ENCODE data around the gene STX17. TPM values are rescaled to one million over a fixed set of nuclear protein-coding genes. Genes with fewer than 3 reads are reported as not detected.

STX17 gene
- total and polyA plus RNA-seq, 2 of the 13 experiments (the other 11 are each of a cell fraction or from before 2014, with no cell fraction given): 8.3 to 25.7 TPM

- TF ChIP-seq POLR2G (IDR thresholded peaks at IDR 0.05; ENCODE audit: low read depth, low read length) (peak; percentile 92), E2F5 (CRISPR knock-in tag; conservative IDR thresholded peaks at IDR 0.05) (no peak), ZNF687 (CRISPR knock-in tag; IDR thresholded peaks at IDR 0.05) (peak; percentile 94), KMT2B (CRISPR knock-in tag; IDR thresholded peaks at IDR 0.05) (peak; percentile 84), ZNF296 (CRISPR knock-in tag; conservative IDR thresholded peaks at IDR 0.05) (peak; percentile 33; the same call in 1 of the 2 replicates), CC2D1A (CRISPR knock-in tag; IDR thresholded peaks at IDR 0.05) (no peak), ZBTB37 (CRISPR knock-in tag; IDR thresholded peaks at IDR 0.05) (no peak), CSRNP1 (CRISPR knock-in tag; IDR thresholded peaks at IDR 0.05) (peak; percentile 62), SRSF1 (optimal IDR thresholded peaks at IDR 0.05; ENCODE audit: low read depth, low read length) (peak; percentile 43), HIVEP1 (CRISPR knock-in tag; IDR thresholded peaks at IDR 0.05) (peak; percentile 81), ZBTB38 (CRISPR knock-in tag; IDR thresholded peaks at IDR 0.05) (no peak), FOXK1 (CRISPR knock-in tag; IDR thresholded peaks at IDR 0.05; ENCODE audit: borderline replicate concordance, low read depth) (no peak; the same call in 1 of the 2 replicates), ZNF18 (CRISPR knock-in tag; IDR thresholded peaks at IDR 0.05; ENCODE audit: insufficient replicate concordance) (peak; percentile 46), IRF9 (CRISPR knock-in tag; IDR thresholded peaks at IDR 0.05; ENCODE audit: borderline replicate concordance) (peak; percentile 72; the same call in 1 of the 2 replicates), MED1 (CRISPR knock-in tag; IDR thresholded peaks at IDR 0.05) (peak; percentile 53), ZBTB7A (CRISPR knock-in tag; IDR thresholded peaks at IDR 0.05) (peak; percentile 88), SPEN (CRISPR knock-in tag; IDR thresholded peaks at IDR 0.05; ENCODE audit: low read depth) (peak; percentile 86)
Measured at GRCh38 chr9:99906403-99907207, at the start of gene STX17 (continued).

Data from HepG2 (cell line).